ENCODE measurements around the gene MYOZ2. TPM values are rescaled to one million over a fixed set of nuclear protein-coding genes. Genes with fewer than 3 reads are reported as not detected.

MYOZ2 gene
- total RNA-seq, 6 experiments from 2014 or later, result 0.07 to 0.19 (median 0.12) TPM; not detected in 3

DNA sequence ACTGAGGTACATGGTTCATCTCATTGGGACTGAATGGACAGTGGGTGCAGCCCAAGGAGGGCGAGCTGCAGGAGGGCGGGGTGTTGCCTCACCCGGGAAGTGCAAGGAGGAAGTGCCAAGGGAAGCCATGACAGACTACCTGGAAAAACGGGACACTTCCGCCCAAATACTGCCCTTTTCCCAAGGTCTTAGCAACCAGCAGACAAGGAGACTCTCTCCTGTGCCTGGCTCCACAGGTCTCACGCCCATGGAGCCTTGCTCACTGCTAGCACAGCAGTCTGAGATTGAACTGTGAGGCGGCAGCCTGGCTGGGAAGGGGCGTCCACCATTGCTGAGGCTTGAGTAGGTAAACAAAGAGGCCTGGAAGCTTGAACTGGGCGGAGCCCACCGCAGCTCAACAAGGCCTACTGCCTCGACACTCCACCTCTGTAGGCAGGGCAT lies 62.2 kb downstream of the MYOZ2 start:
- WGBS (ENCODE audit: insufficient coverage, low coverage, low lambda C conversion rate, missing lambda C conversion rate), result 61% methylated on average over 5 of the region's 11 CpGs
- no peak for TF ChIP-seq POLR2A (IDR thresholded peaks at IDR 0.05)
- TF ChIP-seq CTCF (IDR thresholded peaks at IDR 0.05), result no peak
- Histone ChIP-seq H3K4me3 (no peak overlapping the region), H3K36me3 (no peaks in the 10 kb centered on the region), H3K27me3 (no peaks in the 10 kb centered on the region), H3K9me3 (no peaks in the 10 kb centered on the region), H3K27ac (no peak overlapping the region), H3K4me1 (no peaks in the 10 kb centered on the region)
- DNase-seq (no peak), ATAC-seq (no peak)
- intact Hi-C loops (cut with DNase I), result no loop called here

- no peaks in the 10 kb centered on the region for H3K9me3 ChIP-seq
- intact Hi-C loops (cut with DNase I), result no loop called here
- no peak for TF ChIP-seq CTCF (IDR thresholded peaks at IDR 0.05)
- TF ChIP-seq POLR2A (IDR thresholded peaks at IDR 0.05), result no peak
- H3K27ac ChIP-seq, result no peak overlapping the region
- H3K36me3 ChIP-seq, result no peaks in the 10 kb centered on the region
- ATAC-seq (peak in 1 of 4 donors; percentile 45), DNase-seq (no peak)
- H3K4me3 ChIP-seq, result no peak overlapping the region
- H3K4me1 ChIP-seq, result no peaks in the 10 kb centered on the region
- whole genome bisulfite sequencing (ENCODE audit: insufficient coverage, low coverage, low lambda C conversion rate, missing lambda C conversion rate), result 58% methylated on average over 4 of the region's 4 CpGs
- no peaks in the 10 kb centered on the region for H3K27me3 ChIP-seq
Observed at GRCh38 chr4:119204916-119205315, 69.3 kb downstream of the MYOZ2 start.

- no peak overlapping the region for H3K27ac ChIP-seq
- TF ChIP-seq CTCF (IDR thresholded peaks at IDR 0.05), result no peak
- no peak for TF ChIP-seq POLR2A (IDR thresholded peaks at IDR 0.05)
- no peaks in the 10 kb centered on the region for H3K36me3 ChIP-seq
- H3K4me3 ChIP-seq, result no peak overlapping the region
- no peak for ATAC-seq
- H3K27me3 ChIP-seq, result no peaks in the 10 kb centered on the region
- no peaks in the 10 kb centered on the region for H3K4me1 ChIP-seq
- no peak for DNase-seq
- intact Hi-C loops (cut with DNase I), result no loop called here
- no peaks in the 10 kb centered on the region for H3K9me3 ChIP-seq
Observed at GRCh38 chr4:119205690-119206089, 70.1 kb downstream of the MYOZ2 start.

DNA sequence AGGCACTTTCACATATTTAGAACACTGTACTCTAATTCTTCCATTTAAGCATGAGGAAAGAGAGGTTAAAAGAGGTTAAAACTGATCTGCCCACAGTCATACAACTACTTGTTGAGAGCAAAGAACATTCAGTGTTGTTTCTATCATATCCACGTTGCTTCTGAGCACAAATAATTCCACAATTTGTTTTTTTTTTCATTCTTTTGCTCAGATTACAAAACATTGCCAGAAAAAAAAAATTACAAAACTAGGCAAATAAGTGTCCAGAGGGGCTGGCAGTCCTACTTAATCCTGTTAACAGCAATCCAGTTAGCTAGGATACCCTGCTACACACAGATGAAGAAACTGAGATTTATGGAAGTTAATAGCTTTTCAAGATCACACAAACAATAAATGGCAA lies 70.5 kb downstream of the MYOZ2 start:
- no peak overlapping the region for H3K4me3 ChIP-seq
- H3K27ac ChIP-seq, result no peak overlapping the region
- H3K4me1 ChIP-seq, result no peaks in the 10 kb centered on the region
- H3K36me3 ChIP-seq, result no peaks in the 10 kb centered on the region
- intact Hi-C loops (cut with DNase I), result no loop called here
- TF ChIP-seq CTCF (IDR thresholded peaks at IDR 0.05), result no peak
- TF ChIP-seq POLR2A (IDR thresholded peaks at IDR 0.05), result no peak
- no peak for ATAC-seq
- no peaks in the 10 kb centered on the region for H3K27me3 ChIP-seq
- WGBS (ENCODE audit: insufficient coverage, low coverage, low lambda C conversion rate, missing lambda C conversion rate), result 24% methylated on average over 1 of the region's 1 CpG
- no peaks in the 10 kb centered on the region for H3K9me3 ChIP-seq
- no peak for DNase-seq

DNA sequence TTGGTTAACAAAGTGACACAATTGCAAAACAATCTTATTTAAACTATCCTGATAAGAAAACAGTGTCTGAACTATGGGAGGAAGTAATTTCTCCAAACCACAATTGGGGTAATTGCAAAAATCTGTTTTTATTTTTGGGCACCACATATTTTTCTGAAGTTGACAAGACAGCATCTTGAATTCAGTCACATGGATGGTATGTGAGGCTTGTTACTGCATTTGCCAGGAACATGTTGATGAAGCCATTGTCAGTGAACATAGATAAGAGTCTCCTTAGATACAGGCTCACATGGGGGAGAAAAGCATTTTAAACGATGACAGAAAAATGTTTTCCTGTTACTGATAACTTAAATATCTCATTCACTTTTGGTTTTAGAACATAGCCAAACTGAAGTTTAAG lies 71.4 kb downstream of the MYOZ2 start:
- no peaks in the 10 kb centered on the region for H3K9me3 ChIP-seq
- 15% methylated on average over 1 of the region's 1 CpG for WGBS (ENCODE audit: insufficient coverage, low coverage, low lambda C conversion rate, missing lambda C conversion rate)
- no peaks in the 10 kb centered on the region for H3K4me1 ChIP-seq
- DNase-seq (no peak), ATAC-seq (no peak)
- H3K27ac ChIP-seq, result no peak overlapping the region
- intact Hi-C loops (cut with DNase I), result no loop called here
- H3K27me3 ChIP-seq, result no peaks in the 10 kb centered on the region
- TF ChIP-seq CTCF (IDR thresholded peaks at IDR 0.05), result no peak
- TF ChIP-seq POLR2A (IDR thresholded peaks at IDR 0.05), result no peak
- H3K36me3 ChIP-seq, result no peaks in the 10 kb centered on the region
- H3K4me3 ChIP-seq, result no peak overlapping the region
